NCI-H774 (cell line): ENCODE data around the gene ZFR.
A peak's percentile ranks its signal among the peaks of the same experiment; 100 is the strongest.
"Not testable (repeated sequence)": the region's sequence is repeated elsewhere in the genome, so short reads cannot be mapped to it uniquely, and the experiment has no call there.

Source experiments
- DNase-seq: peaks from one replicate; lab custom pipeline; 2025; lab: John Stamatoyannopoulos, UW

Gene ZFR

DNA sequence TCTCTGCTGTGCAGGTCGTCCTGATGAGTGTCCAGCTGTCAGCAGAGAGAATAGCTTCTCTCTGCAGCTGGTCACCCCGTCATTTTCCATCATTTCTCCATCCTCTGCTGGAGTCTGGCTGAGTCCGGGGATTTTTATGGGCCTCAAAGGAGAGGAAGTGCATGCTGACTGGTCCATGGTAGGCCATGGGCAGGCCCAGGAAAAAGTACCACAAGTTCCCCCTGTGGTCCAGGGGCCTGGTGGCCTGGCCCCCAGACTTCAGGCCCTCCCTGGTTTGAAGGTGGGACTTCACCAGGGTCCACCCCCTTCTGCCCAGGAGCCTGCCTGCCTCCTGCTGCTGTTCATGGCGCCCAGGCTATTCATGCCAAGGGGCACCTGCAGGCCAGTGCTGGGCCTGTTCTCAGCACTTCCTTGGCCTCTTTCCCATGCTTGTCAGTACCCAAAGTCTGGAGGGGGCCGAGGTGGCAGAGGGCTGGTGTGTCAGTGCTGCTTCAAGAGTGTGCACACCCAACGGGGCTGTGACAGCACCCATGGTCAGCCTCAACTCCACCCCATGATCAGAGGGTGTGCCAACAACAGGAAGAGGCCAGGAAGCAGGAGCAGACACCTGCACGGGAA, 124.5 kb downstream of the ZFR start:
- DNase-seq: no peak

DNA sequence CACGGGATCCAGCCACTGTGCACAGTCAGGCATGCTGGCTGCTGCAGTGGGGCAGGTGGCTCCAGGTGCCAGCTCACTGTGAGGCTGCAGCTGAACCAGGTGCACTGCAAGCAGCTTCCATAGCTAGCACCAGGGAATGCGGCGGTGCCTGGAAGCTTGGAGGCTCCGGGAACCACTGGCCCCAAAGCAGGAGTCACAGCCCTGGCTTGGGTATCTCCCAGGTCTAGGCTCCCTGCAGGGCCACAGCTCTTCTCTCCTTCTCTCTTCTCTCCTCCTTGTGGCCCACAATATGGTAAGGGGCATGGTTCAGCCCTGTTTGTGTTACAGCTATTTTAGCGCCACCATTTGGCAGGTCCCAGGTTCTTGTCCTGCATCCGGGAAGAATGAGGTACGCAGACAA, 125.1 kb downstream of the ZFR start:
- no peak for DNase-seq

DNA sequence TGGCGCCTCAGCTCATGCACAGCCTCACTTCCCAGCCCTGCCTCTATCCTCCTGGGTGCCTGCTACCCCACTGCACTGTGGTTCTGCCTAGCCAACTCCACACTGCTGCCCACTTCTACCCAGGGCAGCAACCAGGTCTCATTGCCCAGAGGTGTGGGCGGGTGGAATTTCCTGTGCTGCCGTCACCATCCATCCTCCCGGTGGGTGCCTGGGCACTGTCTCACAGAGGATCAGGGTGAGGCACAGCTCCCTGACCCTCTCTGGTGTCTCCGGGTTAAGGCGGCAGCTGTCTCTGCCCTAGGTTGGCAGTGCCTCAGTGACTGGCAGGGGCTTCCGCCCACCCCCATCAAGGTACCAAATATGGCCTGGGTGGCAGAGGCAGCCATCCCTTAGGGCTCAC, 127.5 kb downstream of the ZFR start:
- DNase-seq: no peak

DNA sequence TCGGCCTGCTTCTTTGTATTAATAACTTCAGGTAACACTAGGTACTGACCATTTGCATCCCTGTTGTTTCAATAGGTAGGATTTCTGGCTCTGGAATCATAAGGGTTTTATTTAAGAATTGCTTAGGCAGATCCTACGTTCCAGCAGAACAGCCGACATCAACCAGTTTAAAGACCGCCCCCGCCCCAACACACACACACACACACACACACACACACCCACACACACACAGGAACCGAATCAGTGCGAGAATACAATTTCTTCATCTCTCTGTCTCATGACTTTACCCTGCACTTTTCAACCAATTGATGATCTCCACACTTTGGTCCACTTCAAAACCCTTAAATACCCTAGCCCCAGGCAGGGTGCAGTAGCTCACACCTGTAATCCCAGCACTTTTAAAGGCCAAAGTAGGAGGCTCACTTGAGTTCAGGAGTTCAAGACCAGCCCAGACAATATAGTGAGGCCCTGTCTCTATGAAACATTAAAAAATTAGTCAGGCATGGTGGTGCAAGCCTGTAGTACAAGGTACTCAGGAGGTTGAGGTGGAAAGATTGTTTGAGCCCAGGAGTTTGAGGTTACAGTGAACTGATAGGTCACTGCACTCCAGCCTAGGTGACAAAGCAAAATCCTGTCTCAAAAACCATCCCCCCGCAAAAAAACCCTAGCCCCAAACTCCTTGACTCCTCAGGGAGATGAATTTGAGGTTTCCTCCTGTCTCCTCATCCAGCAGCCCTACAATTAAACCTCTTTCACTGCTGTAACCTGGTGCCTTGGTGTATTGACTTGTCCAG, 129.1 kb downstream of the ZFR start:
- no peak for DNase-seq

DNA sequence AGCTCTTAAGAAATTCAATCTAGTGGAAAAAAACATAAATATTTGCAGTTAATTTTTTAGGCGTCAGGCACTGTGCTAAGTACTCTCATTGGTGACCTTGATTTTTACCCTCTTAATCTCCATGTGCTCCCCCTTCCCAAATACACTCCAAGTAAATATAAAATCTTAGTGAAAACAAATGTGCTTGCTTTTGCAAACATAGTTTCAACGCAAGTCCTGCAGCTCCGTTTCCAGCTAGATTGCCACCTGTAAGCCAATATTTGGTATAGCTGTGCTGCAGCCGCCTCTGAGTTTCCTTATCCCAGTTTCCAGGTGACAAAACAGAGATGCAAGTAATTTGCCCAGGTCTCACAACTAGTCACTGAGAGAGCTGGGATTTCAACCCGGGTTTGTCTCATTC, 129.9 kb downstream of the ZFR start:
- DNase-seq: no peak

DNA sequence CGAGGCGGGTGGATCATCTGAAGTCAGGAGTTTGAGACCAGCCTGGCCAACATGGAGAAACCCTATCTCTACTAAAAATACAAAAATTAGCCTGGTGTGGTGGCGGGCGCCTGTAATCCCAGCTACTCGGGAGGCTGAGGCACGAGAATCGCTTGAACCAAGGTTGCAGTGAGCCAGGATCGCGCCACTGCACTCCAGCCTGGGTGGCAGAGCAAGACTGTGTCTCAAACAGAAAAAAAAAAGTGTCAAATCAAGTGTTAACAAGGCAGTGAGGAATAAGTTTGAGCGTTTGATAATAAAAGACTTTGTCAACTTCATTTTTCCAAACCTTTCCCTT, 130.4 kb downstream of the ZFR start:
- DNase-seq: not testable (repeated sequence)

DNA sequence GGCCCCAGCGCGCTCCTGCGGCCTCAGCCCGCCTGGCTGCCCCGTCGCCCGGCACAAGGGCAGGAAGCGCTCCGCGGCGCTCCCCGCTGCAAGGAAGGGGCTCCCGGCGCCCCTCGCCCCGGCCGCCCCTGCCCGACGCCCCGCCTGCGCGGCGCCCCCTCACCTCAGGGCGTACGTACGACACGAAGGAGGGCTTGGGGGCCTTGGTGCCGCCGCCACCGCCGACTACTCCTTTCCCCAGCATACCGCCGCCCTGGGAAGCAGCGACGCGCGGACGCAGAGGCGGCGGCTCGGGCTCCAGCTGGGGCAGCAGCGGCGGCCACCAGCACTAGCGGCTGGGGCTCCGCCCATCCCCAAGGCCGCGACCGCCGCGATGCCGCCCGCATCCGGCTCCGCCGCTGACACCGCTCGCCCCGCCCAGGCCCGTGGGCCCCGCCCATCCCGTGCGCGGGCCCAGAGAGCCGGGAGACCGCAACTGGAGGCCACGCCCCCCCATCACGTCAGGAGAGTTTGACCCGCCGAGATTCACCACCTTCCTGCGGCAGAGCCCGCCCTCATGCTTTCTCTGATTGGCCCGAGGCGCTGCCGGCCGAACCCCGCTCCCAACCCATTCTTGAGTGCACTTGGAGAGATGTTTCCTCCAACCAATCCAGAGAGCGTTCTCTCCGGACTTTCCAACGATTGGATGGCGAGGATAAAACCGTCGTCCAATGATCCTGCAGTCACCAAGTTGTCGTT, 131.8 kb downstream of the ZFR start, which contains the start of gene MTMR12:
Gene MTMR12, minus strand, starts transcription at position 345 of the 738 bp plus-strand sequence. Its CDS starts 101 bp downstream, at position 244.
- DNase-seq: peak; percentile 100

DNA sequence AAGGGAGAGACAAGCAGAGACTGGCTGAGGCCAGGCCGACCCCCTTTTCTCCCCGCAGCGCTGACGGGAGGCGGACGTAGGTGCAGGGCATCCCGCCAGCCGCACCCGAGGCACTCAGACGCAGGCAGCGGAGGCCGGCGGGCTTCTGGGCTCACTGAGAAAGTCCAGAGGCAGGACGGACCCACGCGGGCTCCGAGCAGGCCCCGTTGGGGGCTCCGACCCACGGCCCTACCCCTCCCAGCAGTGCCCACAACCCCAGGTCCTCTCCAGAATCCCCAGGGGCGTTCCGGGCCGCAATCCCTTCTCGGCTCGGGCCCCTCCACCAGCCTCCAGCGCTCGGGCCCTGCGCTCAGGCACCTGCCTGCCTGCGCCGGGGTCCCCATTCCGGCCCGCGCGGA, 132.3 kb downstream of the ZFR start:
- peak; percentile 52 for DNase-seq

DNA sequence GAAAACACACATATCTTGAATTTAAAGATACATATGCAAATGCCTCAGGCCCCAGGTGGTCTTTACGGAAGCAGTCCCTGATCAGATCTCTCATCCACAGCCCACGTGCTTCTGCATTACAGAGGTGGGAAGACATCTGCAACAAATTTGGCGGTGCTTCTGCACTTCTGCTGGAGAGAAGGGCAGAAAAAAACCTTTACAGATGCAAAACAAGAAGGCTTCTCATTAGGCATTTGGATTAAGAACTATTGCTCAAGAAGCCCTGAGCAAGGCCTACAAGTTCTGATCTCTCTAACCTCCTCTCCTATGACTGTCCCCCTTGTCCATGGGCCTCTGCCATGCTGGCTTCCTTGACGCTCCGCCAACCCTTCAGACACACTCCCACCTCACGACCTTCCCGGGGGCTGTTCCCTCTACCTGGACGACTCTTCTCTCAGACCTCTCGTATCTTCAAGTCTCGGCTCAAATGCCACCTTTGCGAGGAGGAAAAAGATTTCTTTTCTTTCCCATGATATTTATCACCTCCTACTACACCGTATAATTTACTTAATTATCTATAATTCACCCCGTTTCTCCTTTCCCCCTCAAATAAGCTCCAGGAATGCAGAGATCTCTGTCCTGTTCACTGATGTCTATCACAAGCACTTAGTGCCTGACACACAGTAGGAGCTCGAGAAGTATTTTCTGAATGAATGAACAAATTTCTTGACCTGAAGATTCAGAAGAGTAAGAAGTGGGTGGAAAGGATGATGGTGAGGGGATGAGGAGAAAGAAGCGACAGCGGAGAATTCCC, 132.9 kb downstream of the ZFR start:
- no peak for DNase-seq

DNA sequence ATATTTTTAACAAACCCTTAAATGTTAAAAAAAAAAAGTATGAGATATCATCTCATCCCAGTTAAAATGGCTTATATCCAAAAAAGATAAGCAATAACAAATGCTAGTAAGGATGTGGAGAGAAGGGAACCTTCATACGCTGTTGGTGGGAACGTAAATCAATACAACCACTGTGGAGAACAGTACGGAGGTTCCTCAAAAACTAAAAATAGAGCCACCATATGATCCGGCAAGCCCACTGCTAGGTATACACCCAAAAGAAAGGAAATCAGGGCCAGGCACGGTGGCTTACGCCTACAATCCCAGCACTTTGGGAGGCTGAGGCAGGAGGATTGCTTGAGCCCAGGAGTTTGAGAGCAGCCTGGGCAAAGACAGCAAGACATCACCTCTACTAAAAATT, 134.8 kb downstream of the ZFR start:
- DNase-seq: no peak

DNA sequence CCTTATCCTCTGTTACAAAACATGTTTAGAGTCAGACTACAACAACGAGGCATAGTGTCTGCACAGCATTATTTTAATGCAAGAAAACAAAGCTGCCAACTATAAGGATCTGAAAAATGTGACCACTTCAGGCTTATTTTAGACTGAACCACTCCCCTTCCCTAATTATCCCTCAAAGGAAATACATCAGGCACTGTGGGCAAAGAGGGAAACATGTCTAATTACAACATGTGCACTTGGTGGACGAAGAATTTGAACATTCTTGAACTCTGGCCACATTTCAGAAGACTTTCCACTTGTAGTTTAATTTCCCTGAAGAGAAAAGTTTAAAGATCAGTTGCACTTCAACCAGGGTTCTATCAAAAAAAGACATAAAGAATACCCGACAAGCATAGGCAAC, 135.6 kb downstream of the ZFR start:
- DNase-seq: no peak

DNA sequence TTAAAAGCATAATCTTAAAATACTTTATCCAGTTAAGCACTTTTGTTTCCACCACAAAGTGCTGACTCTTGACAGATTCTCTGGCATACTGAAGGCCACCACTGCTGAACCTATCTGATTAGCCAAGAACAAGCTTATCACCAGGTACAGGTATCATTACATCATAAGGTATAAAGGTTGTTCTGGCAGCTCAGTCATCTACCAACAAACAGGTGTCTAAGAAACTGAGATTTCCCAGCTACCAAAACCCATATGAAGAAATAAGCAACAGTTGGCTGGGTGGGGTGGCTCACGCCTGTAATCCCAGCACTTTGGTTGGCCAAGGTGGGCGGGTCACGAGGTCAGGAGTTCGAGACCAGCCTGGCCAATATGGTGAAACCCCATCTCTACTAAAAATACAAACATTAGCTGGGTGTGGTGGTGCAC, 136.8 kb downstream of the ZFR start:
- DNase-seq: no peak

DNA sequence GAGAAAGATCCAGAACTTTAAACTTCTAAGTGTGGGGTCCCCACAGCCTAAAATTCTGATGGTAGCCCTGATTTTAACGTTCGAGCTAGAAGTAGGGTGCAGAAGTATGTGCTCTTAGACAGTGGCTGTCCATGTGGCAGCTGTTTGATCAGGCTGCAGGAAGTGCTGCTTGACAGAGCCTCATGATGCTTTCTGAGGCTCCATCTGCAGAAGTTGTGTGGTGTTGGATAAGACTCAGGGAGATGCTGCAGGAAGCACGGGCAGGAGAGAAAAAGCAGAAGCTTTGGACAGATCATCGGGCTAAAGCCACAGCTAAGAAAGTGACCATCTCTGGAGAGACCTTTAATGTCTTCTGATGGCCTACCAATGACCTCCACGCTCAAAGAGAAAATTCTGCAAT, 139.9 kb downstream of the ZFR start:
- no peak for DNase-seq
